Adrenal gland (tissue), 12 donors: ENCODE results near the gene SYAP1. TPM values are rescaled to one million over a fixed set of nuclear protein-coding genes. Genes with fewer than 3 reads are reported as not detected.

Experiments used
- DNase-seq, 7 donors: peaks; one replicate each; pipeline ENCODE4 v3.0.0-alpha.2; 2019 to 2020
- H3K27ac ChIP-seq, 5 donors: fragments of 200-600 bp; sonication (generic) in 4 of 5; 1 replicate in 3 of 5; 2 replicates in 2 of 5; pipeline versions ENCODE4 v1.5.1 to v1.8.0; 2016 to 2020; ENCODE audit warnings: mild to moderate bottlenecking in 1 of 5
- H3K27me3 ChIP-seq: fragments of 200-600 bp; 2 replicates; pipeline ENCODE4 v1.8.0; 2021
- H3K36me3 ChIP-seq, 2 donors: fragments of 200-600 bp; replicated peaks in 1 of 2; 1 replicate in 1 of 2; 2 replicates in 1 of 2; pipeline versions ENCODE4 v1.5.1 to v1.8.0; 2018 to 2022
- H3K4me1 ChIP-seq, 2 donors: fragments of 200-600 bp; replicated peaks in 1 of 2; 1 replicate in 1 of 2; 2 replicates in 1 of 2; pipeline versions ENCODE4 v1.5.1 to v1.8.0; 2018 to 2021
- H3K4me3 ChIP-seq, 4 donors: fragments of 200-600 bp; sonication (generic) in 3 of 4; one replicate each; pipeline ENCODE4 v1.5.1; 2016 to 2018
- H3K9me3 ChIP-seq, 3 donors: fragments of 200-600 bp; sonication (generic) in 1 of 3; replicated peaks in 1 of 3; 1 replicate in 2 of 3; 2 replicates in 1 of 3; pipeline versions ENCODE4 v1.5.1 to v1.8.0; 2016 to 2021
- CTCF ChIP-seq, 6 experiments: fragments of 450-650 bp in 4 of 6; fragments of 200-600 bp in 2 of 6; sonication (generic) in 1 of 6; IDR thresholded peaks; 1 replicate in 5 of 6; 2 replicates in 1 of 6; pipeline versions ENCODE4 v1.5.1 to v1.8.0; 2016 to 2021; ENCODE audit warnings: antibody characterized with exemption in 6 of 6, mild to moderate bottlenecking in 2 of 6, moderate library complexity in 1 of 6
- POLR2A ChIP-seq, 2 donors: fragments of 450-650 bp; IDR thresholded peaks; one replicate each; pipeline ENCODE4 v1.6.1; 2017; ENCODE audit warnings: antibody characterized with exemption in 2 of 2, mild to moderate bottlenecking in 2 of 2, moderate library complexity in 1 of 2
- WGBS, 4 donors: extraction: QIAGEN DNeasy Blood & Tissue Kit in 2 of 4; methylation state at CpG; one replicate each; pipeline versions ENCODE4 v1.1.5 to v1.1.7; 2013 to 2017; 5-methylcytosine and 5-hydroxymethylcytosine counted together
- intact Hi-C, 2 donors: fragments of 100-400 bp; cut with DNase I; formaldehyde crosslinking; loops; one replicate each; pipeline versions ENCODE4 v1.14.1 to v1.15.0; 2022 to 2023
- polyA plus RNA-seq, 3 donors: library from polyadenylated mRNA; stranded (reverse); fragments of 200-250 nt in 2 of 3; fragments of 350-450 nt in 1 of 3; fragmentation: Illumina TruSeq in 1 of 3; extraction: RNeasy Lipid Tissue Mini Kit (QIAGEN cat#74804) in 1 of 3; gene quantifications; one replicate each; pipeline ENCODE4 v1.2.3, GENCODE V29; 2013 to 2014
- total RNA-seq, 9 donors: library from RNA; depleted of rRNA in 4 of 9; stranded (reverse); fragments of >200 nt in 4 of 9; fragments of 120-200 nt in 1 of 9; fragmentation: NEBNext Ultra II Directional in 1 of 9; extraction: Animal tissue kit (Norgen Biotek cat#: 25700) in 1 of 9; gene quantifications; one replicate each; pipeline versions ENCODE4 v1.1.0 to v1.2.4, GENCODE V29; 2013 to 2023
- donor health status: healthy with polysubstance abuse.
- donor health status: Bipolar disorder and iron deficiency.
- donor health status: DM: yes; HTN: yes; CAD: no.
- donor health status: DM: no; HTN: no; CAD: no.
- donor health status: DM: no; HTN: no; CAD: no.
- donor health status: DM: yes; HTN: yes; CAD: no.

The SYAP1 gene
- total and polyA plus RNA-seq, 12 donors: 15.8 to 106 (median 43.6) TPM

GRCh38 chrX:16699389-16699788 is 20.0 kb upstream of the SYAP1 start:
- no peaks in the 10 kb centered on the region for H3K27me3 ChIP-seq
- intact Hi-C loops: no loop called here
- no peaks in the 10 kb centered on the region for H3K9me3 ChIP-seq
- no peak for TF ChIP-seq POLR2A (IDR thresholded peaks at IDR 0.05)
- TF ChIP-seq CTCF (IDR thresholded peaks at IDR 0.05): no peak
- WGBS, 4 donors: 65 to 73% (median 72%) methylated on average over 6 of the region's 6 CpGs
- DNase-seq: no peak
- H3K4me1 ChIP-seq: peaks cover 0 to 12% of the 10 kb centered on the region in 2 donors
- no peaks in the 10 kb centered on the region for H3K36me3 ChIP-seq
- no peak overlapping the region for H3K4me3 ChIP-seq
- H3K27ac ChIP-seq: no peak overlapping the region

GRCh38 chrX:16700734-16701133 is 18.7 kb upstream of the SYAP1 start:
- Histone ChIP-seq H3K9me3 (no peaks in the 10 kb centered on the region), H3K4me1 (peaks cover 0 to 12% of the 10 kb centered on the region in 2 donors), H3K27ac (peak overlapping the region in 1 of 5 donors; percentile 5), H3K36me3 (no peaks in the 10 kb centered on the region), H3K4me3 (no peak overlapping the region), H3K27me3 (no peaks in the 10 kb centered on the region)
- WGBS, 4 donors: 44 to 57% (median 51%) methylated on average over 2 of the region's 2 CpGs
- intact Hi-C loops: no loop called here
- DNase-seq: no peak
- TF ChIP-seq POLR2A (IDR thresholded peaks at IDR 0.05): no peak
- TF ChIP-seq CTCF (IDR thresholded peaks at IDR 0.05): no peak

- H3K36me3 ChIP-seq: no peaks in the 10 kb centered on the region
- no peak overlapping the region for H3K4me3 ChIP-seq
- H3K27me3 ChIP-seq: no peaks in the 10 kb centered on the region
- no peaks in the 10 kb centered on the region for H3K9me3 ChIP-seq
- H3K27ac ChIP-seq: no peak overlapping the region
- 61 to 81% (median 78%) methylated on average over 9 to 15 of the region's 15 CpGs for WGBS, 4 donors
- peak in 3 of 7 donors; percentile 30 to 47 (median 47) for DNase-seq
- no peaks in the 10 kb centered on the region for H3K4me1 ChIP-seq
- TF ChIP-seq POLR2A (IDR thresholded peaks at IDR 0.05) (no peak), CTCF (IDR thresholded peaks at IDR 0.05) (no peak)
- intact Hi-C loops: no loop called here
Measured at GRCh38 chrX:16702700-16703599, 16.5 kb upstream of the SYAP1 start.

- 85 to 89% (median 88%) methylated on average over 3 of the region's 3 CpGs; no CpG with 5 or more reads in 1 of the 4 donors for WGBS, 4 donors
- Histone ChIP-seq H3K27me3 (no peaks in the 10 kb centered on the region), H3K4me1 (no peaks in the 10 kb centered on the region), H3K4me3 (no peak overlapping the region), H3K27ac (no peak overlapping the region), H3K9me3 (no peaks in the 10 kb centered on the region), H3K36me3 (no peaks in the 10 kb centered on the region)
- intact Hi-C loops: no loop called here
- TF ChIP-seq POLR2A (IDR thresholded peaks at IDR 0.05) (no peak), CTCF (IDR thresholded peaks at IDR 0.05) (no peak)
- DNase-seq: no peak
Measured at GRCh38 chrX:16705370-16705769, 14.0 kb upstream of the SYAP1 start.
